HL-60 (cell line): ENCODE data around the gene TBX4.
"Not testable (repeated sequence)": the region's sequence is repeated elsewhere in the genome, so short reads cannot be mapped to it uniquely, and the experiment has no call there.

Source experiments
- DNase-seq, 2 experiments: peaks; one replicate each; pipeline ENCODE4 v3.0.0-alpha.2; 2010 to 2020; ENCODE audit warnings: low read depth in 1 of 2, low spot score in 1 of 2
- H3K27ac ChIP-seq: fragments of 250-450 bp; sonication (Bioruptor Pico); replicated peaks from 2 replicates; pipeline ENCODE4 v1.5.1; 2020; ENCODE audit warnings: mild to moderate bottlenecking, moderate library complexity
- H3K27me3 ChIP-seq: fragments of 250-450 bp; sonication (Bioruptor Pico); 2 replicates; pipeline ENCODE4 v1.5.1; 2021; ENCODE audit warnings: mild to moderate bottlenecking, moderate library complexity; ENCODE audit not compliant: insufficient read depth, poor library complexity, severe bottlenecking
- H3K4me3 ChIP-seq: replicated peaks from 2 replicates; pipeline ENCODE4 v1.5.1; 2011; ENCODE audit warnings: mild to moderate bottlenecking, control low read depth, low read length; ENCODE audit not compliant: insufficient read depth
- GABPA ChIP-seq: IDR thresholded peaks from 2 replicates; pipeline ENCODE4 v1.6.1; 2012; ENCODE audit warnings: low read depth
- POLR2AphosphoS5 ChIP-seq: IDR thresholded peaks from 2 replicates; pipeline ENCODE4 v1.6.1; 2012; ENCODE audit warnings: low read depth
- SPI1 ChIP-seq: IDR thresholded peaks from 2 replicates; pipeline ENCODE4 v1.6.1; 2012; ENCODE audit warnings: low read depth, mild to moderate bottlenecking, borderline replicate concordance
- TF ChIP-seq, protein P1 (sequence below): IDR thresholded peaks from 2 replicates; pipeline ENCODE4 v1.6.1; 2012; ENCODE audit warnings: low read depth; ENCODE audit not compliant: insufficient replicate concordance
- TF ChIP-seq, protein P2 (sequence below): IDR thresholded peaks from one replicate; pipeline ENCODE4 v1.5.1; 2011; ENCODE audit warnings: low read length, control low read depth, inconsistent platforms; ENCODE audit not compliant: insufficient read depth

TBX4 gene

DNA sequence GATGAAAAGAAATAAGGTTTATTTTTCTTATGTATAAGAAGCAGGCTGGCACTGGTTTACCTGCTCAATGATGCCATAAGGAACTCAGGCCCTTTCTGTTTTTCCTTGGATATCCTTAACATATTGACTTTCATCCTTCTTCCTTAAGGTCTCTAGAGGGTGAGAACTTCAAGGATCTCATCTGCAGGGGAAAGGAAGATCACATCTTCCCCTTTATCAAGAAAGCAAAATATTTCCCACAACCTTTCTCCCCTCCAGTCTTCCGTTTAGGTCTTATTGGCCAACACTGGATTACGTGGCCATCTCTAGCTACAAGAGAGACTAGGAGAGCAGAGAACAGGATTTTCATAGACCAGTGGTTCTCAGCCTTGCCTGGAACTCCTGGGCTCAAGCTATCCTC lies 4.2 kb upstream of the TBX4 start:
- H3K27ac ChIP-seq, result no peak overlapping the region
- TF ChIP-seq GABPA (no peak), POLR2AphosphoS5 (no peak), SPI1 (no peak)
- TF ChIP-seq, protein P1, sequence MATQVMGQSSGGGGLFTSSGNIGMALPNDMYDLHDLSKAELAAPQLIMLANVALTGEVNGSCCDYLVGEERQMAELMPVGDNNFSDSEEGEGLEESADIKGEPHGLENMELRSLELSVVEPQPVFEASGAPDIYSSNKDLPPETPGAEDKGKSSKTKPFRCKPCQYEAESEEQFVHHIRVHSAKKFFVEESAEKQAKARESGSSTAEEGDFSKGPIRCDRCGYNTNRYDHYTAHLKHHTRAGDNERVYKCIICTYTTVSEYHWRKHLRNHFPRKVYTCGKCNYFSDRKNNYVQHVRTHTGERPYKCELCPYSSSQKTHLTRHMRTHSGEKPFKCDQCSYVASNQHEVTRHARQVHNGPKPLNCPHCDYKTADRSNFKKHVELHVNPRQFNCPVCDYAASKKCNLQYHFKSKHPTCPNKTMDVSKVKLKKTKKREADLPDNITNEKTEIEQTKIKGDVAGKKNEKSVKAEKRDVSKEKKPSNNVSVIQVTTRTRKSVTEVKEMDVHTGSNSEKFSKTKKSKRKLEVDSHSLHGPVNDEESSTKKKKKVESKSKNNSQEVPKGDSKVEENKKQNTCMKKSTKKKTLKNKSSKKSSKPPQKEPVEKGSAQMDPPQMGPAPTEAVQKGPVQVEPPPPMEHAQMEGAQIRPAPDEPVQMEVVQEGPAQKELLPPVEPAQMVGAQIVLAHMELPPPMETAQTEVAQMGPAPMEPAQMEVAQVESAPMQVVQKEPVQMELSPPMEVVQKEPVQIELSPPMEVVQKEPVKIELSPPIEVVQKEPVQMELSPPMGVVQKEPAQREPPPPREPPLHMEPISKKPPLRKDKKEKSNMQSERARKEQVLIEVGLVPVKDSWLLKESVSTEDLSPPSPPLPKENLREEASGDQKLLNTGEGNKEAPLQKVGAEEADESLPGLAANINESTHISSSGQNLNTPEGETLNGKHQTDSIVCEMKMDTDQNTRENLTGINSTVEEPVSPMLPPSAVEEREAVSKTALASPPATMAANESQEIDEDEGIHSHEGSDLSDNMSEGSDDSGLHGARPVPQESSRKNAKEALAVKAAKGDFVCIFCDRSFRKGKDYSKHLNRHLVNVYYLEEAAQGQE, result no peak
- TF ChIP-seq, protein P2, sequence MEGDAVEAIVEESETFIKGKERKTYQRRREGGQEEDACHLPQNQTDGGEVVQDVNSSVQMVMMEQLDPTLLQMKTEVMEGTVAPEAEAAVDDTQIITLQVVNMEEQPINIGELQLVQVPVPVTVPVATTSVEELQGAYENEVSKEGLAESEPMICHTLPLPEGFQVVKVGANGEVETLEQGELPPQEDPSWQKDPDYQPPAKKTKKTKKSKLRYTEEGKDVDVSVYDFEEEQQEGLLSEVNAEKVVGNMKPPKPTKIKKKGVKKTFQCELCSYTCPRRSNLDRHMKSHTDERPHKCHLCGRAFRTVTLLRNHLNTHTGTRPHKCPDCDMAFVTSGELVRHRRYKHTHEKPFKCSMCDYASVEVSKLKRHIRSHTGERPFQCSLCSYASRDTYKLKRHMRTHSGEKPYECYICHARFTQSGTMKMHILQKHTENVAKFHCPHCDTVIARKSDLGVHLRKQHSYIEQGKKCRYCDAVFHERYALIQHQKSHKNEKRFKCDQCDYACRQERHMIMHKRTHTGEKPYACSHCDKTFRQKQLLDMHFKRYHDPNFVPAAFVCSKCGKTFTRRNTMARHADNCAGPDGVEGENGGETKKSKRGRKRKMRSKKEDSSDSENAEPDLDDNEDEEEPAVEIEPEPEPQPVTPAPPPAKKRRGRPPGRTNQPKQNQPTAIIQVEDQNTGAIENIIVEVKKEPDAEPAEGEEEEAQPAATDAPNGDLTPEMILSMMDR, result no peak
- peaks cover 39% of the 10 kb centered on the region for H3K27me3 ChIP-seq
- no peak for DNase-seq
- no peak overlapping the region for H3K4me3 ChIP-seq

DNA sequence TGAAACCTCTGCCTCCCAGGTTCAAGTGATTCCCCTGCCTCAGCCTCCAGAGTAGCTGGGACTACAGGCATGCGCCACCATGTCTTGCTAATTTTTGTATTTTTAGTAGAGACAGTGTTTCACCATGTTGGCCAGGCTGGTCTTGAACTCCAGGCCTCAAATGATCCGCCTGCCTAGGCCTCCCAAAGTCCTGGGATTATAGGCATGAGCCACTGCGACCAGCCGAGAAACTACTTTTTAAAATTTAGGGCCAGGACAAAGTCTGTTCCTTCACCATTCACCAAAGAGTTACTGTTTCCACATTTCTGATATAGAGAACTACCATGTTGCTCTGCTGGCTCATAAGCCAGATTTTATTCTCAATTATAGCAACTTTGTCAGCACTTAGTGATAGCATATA lies 3.1 kb upstream of the TBX4 start:
- H3K4me3 ChIP-seq, H3K27ac ChIP-seq, DNase-seq: not testable (repeated sequence)
- H3K27me3 ChIP-seq, result peaks cover 48% of the 10 kb centered on the region

DNA sequence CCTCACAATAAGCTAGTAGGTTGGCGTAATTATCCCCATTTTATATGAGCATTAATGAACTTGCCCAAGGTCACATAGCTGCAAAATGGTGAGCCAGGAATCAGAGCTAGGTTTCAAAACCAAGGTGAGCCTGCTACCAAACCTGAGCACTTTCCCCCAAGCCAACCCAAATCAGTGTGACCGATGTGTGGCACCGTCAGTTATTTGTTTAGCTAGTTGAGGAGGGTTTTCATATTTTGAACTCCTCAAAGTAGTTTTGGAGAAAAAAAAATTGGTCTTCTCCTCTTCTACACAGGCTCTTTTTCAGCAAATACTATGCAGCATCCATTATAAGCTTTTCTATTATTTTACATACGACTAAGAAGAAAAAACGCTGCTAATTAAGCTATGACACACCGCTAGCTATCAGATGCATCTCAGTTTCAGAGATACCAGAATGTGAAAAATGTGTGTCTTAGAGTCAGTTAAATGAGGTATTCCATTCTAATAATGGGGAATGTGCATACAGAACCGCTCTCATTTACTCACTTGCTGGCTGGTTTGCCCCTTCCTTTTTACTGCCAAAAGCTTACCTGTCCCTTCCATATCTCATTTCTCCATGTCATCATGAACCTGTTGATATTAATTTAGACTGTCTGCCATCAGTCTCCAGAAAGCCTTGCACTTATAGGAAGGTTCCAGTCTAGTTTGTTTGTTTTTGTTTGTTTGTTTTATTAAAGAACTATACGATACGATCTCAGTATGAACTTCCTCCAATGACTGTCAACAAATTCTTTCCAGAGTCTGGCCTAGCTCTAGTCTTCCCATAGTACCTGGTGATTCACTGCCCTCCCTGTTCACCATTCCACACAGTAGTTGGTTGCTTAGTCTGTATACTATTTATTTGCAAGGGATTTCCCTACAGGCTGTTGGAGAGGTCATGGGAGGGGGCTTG lies 2.2 kb upstream of the TBX4 start:
- Histone ChIP-seq H3K4me3 (no peak overlapping the region), H3K27ac (no peak overlapping the region), H3K27me3 (peaks cover 56% of the 10 kb centered on the region)
- DNase-seq, result no peak
- TF ChIP-seq, protein P1, result no peak
- TF ChIP-seq GABPA (no peak), SPI1 (no peak), POLR2AphosphoS5 (no peak)
- TF ChIP-seq, protein P2, result no peak

DNA sequence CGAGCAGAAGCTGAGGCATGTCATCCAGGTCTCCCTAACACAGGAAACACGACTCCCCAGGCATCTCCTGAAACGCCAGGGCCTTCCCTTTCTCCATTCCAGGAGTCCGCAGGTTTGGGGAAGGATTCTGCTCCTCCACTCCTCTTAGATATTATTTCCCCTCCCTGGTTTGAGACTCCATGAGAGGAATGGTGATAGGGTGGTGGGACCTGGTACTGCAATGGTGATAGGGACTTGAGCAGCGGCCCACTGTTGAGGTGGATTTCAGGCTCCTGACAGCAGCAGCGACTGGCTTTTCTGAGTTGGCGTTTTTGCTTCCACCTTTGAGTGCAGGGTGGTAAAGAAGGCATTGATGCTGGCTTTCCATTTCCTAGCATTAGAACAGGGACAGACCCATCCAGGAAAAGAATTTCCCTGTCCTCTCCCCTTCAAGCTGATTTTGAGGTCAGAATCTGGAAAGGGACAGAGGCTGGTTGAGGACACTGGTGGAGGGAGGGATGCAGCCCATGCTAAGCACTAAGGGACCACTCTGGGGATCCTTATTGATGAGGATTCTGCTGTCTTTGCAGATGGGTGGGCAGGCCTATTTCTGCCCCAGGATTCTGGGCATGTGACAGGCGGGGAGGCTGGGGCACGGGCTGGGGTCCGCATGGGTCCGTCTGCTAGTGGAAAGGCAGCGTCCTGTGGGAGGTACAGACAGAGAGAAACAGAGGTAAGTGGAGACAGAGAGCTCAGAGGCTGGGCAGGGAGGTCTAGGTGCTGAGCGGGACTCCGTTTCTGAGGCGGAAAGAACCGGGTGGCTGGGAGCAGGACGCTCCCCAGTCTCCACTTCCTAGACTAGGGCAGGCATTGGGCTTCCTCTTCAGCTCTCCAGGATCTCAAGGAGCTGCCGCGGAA lies 1.3 kb upstream of the TBX4 start:
- Histone ChIP-seq H3K4me3 (no peak overlapping the region), H3K27ac (no peak overlapping the region), H3K27me3 (peaks cover 65% of the 10 kb centered on the region)
- DNase-seq, result no peak
- TF ChIP-seq SPI1, result no peak
- TF ChIP-seq, protein P2, result no peak
- TF ChIP-seq, protein P1, result no peak
- TF ChIP-seq POLR2AphosphoS5, result no peak
- TF ChIP-seq GABPA, result no peak
